Measurements from ENCODE around the gene C16orf89.

The C16orf89 gene

DNA sequence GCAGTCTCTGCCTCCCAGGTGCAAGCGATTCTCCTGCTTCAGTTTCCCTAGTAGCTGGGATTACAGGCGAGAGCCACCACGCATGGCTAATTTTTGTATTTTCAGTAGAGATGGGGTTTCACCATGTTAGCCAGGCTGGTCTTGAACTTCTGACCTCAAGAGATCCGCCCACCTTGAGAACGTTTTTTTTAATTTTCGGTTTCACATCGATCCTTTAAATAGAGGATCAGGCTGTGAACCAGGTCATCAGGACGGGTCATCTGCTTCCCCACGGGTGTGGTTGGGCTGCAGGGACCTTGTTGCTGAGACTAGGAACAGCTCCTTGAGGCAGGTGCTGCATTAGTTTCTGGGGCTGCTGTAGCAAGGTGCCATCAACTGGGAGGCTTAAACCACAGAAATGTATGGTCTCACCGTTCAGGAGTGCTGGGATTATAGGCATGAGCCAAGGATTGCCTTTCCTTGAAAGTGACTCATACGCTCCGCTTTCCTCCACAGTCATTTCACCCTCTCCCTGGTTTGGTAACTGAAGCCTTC, 24.1 kb downstream of the C16orf89 start:
- H3K4me3 ChIP-seq (ENCODE audit: extremely low read depth, insufficient read depth, low read length, poor library complexity, severe bottlenecking), result no peak overlapping the region
- peak overlapping the region; percentile 49 for H3K27ac ChIP-seq (ENCODE audit: low read depth, low read length, severe bottlenecking)
- H3K4me1 ChIP-seq (ENCODE audit: control insufficient read depth, insufficient read depth, low read length, poor library complexity, severe bottlenecking), result peaks cover 26% of the 10 kb centered on the region
- WGBS, 2 experiments (ENCODE audit: insufficient coverage in 2 of 2), result 87 to 88% methylated on average over 10 to 12 of the region's 12 CpGs
- H3K9me3 ChIP-seq (ENCODE audit: control insufficient read depth, low read length), result no peaks in the 10 kb centered on the region
- H3K36me3 ChIP-seq (ENCODE audit: control insufficient read depth, insufficient read depth, low read length), result no peaks in the 10 kb centered on the region

- 96 to 97% methylated on average over 4 to 5 of the region's 7 CpGs for WGBS, 2 experiments (ENCODE audit: insufficient coverage in 2 of 2)
- Histone ChIP-seq H3K27ac (ENCODE audit: low read depth, low read length, severe bottlenecking) (peak overlapping the region; percentile 10), H3K36me3 (ENCODE audit: control insufficient read depth, insufficient read depth, low read length) (no peaks in the 10 kb centered on the region), H3K9me3 (ENCODE audit: control insufficient read depth, low read length) (no peaks in the 10 kb centered on the region), H3K4me1 (ENCODE audit: control insufficient read depth, insufficient read depth, low read length, poor library complexity, severe bottlenecking) (peaks cover 26% of the 10 kb centered on the region), H3K4me3 (ENCODE audit: extremely low read depth, insufficient read depth, low read length, poor library complexity, severe bottlenecking) (no peak overlapping the region)
These were observed 25.3 kb downstream of the C16orf89 start for GRCh38 chr16:5040451-5040850.

GRCh38 chr16:5036228-5037156, 29.3 kb downstream of the C16orf89 start:
- Histone ChIP-seq H3K4me1 (ENCODE audit: control insufficient read depth, insufficient read depth, low read length, poor library complexity, severe bottlenecking) (peaks cover 18% of the 10 kb centered on the region), H3K4me3 (ENCODE audit: extremely low read depth, insufficient read depth, low read length, poor library complexity, severe bottlenecking) (no peak overlapping the region), H3K36me3 (ENCODE audit: control insufficient read depth, insufficient read depth, low read length) (no peaks in the 10 kb centered on the region), H3K27ac (ENCODE audit: low read depth, low read length, severe bottlenecking) (peak overlapping the region; percentile 65), H3K9me3 (ENCODE audit: control insufficient read depth, low read length) (no peaks in the 10 kb centered on the region)
- WGBS, 2 experiments (ENCODE audit: insufficient coverage in 2 of 2), result 63 to 75% methylated on average over 8 to 9 of the region's 12 CpGs

- H3K9me3 ChIP-seq (ENCODE audit: control insufficient read depth, low read length), result no peaks in the 10 kb centered on the region
- peaks cover 16% of the 10 kb centered on the region for H3K4me1 ChIP-seq (ENCODE audit: control insufficient read depth, insufficient read depth, low read length, poor library complexity, severe bottlenecking)
- WGBS, 2 experiments (ENCODE audit: insufficient coverage in 2 of 2), result 62 to 95% methylated on average over 1 of the region's 1 CpG
- no peak overlapping the region for H3K4me3 ChIP-seq (ENCODE audit: extremely low read depth, insufficient read depth, low read length, poor library complexity, severe bottlenecking)
- peak overlapping the region; percentile 65 for H3K27ac ChIP-seq (ENCODE audit: low read depth, low read length, severe bottlenecking)
- no peaks in the 10 kb centered on the region for H3K36me3 ChIP-seq (ENCODE audit: control insufficient read depth, insufficient read depth, low read length)
These were observed 29.9 kb downstream of the C16orf89 start for GRCh38 chr16:5035909-5036227.

GRCh38 chr16:5034167-5034523, 31.6 kb downstream of the C16orf89 start:
- Histone ChIP-seq H3K4me3 (ENCODE audit: extremely low read depth, insufficient read depth, low read length, poor library complexity, severe bottlenecking) (peak overlapping the region; percentile 78), H3K27ac (ENCODE audit: low read depth, low read length, severe bottlenecking) (peak overlapping the region; percentile 66), H3K36me3 (ENCODE audit: control insufficient read depth, insufficient read depth, low read length) (no peaks in the 10 kb centered on the region), H3K4me1 (ENCODE audit: control insufficient read depth, insufficient read depth, low read length, poor library complexity, severe bottlenecking) (peaks cover 8% of the 10 kb centered on the region), H3K9me3 (ENCODE audit: control insufficient read depth, low read length) (no peaks in the 10 kb centered on the region)
- 43 to 47% methylated on average over 2 of the region's 2 CpGs for WGBS, 2 experiments (ENCODE audit: insufficient coverage in 2 of 2)

DNA sequence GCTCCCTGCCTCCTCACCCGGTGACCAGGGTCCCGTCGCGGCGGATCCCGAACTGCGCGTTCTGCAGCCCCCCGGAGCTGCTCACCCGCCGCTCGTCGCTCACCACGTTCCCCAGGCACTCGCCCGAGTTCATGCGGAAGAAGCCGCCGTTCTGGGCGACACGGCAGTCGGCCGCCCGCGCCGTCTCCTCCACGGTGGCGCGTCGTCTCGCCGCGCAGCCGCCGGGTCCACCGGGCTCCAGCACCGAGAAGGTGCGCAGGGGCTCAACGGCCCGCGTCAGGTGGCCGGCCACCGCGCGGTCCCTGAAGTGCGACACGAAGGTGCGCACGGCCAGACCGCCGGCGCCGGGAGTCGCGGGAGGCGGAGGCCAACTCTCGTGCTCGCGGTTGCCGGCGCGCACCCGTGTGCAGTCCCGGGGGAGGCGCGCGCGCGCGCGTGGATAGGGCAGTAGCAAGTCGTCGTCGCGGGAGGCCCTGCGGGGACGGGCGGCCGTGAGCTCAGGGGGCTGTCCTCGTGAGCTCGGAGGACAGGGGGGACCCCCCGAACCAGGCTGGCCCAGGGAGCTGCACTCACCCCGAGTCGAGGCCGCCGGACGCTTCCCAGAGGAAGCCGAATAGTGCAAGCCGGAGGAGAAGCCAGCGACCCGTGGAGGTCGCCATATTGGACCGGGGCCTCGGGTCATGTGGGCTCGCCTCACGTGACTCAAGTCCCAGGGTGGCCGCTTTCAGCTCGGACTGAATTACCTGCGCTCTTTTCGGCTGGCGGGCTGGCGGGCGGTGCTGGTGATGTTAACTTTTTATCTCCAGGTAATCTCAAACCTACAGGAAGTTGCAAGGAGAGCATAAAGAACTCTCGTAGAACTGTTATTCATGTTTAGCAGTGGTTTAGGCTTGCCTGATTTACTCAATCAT, 32.2 kb downstream of the C16orf89 start, which contains the start of gene NAGPA:
Gene NAGPA (minus strand): TSS at position 680 of the 911 bp plus-strand sequence. CDS start 21 bp downstream, at position 659.
- 1% methylated on average over 72 to 89 of the region's 104 CpGs for WGBS, 2 experiments (ENCODE audit: insufficient coverage in 2 of 2)
- H3K9me3 ChIP-seq (ENCODE audit: control insufficient read depth, low read length), result no peaks in the 10 kb centered on the region
- H3K36me3 ChIP-seq (ENCODE audit: control insufficient read depth, insufficient read depth, low read length), result no peaks in the 10 kb centered on the region
- peak within 1 kb of the TSS; percentile 66 for H3K27ac ChIP-seq (ENCODE audit: low read depth, low read length, severe bottlenecking)
- H3K4me3 ChIP-seq (ENCODE audit: extremely low read depth, insufficient read depth, low read length, poor library complexity, severe bottlenecking), result peak within 1 kb of the TSS; percentile 78
- peaks cover 8% of the 10 kb centered on the region for H3K4me1 ChIP-seq (ENCODE audit: control insufficient read depth, insufficient read depth, low read length, poor library complexity, severe bottlenecking)

DNA sequence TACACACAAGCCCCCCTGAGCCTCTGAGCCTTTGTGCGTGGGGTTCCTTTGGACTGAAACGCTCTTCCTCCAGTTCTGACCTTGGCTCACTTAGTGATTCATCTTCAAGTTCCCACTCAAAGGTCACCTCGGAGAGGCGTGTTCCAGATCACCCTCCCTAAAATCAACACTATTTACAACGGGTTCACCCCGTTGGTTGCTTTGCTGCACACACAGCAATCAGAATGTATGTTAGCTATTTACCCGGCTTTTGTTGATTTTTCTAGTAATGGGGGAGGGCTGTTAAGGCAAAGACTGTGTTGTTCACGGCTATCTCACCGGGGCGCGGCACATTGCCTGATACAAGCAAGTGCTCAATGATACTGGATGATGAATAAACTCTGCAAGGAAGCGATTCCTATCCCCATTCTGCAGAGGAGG, 33.0 kb downstream of the C16orf89 start:
- no peaks in the 10 kb centered on the region for H3K9me3 ChIP-seq (ENCODE audit: control insufficient read depth, low read length)
- H3K36me3 ChIP-seq (ENCODE audit: control insufficient read depth, insufficient read depth, low read length), result peaks cover under 1% of the 10 kb centered on the region
- no peak overlapping the region for H3K27ac ChIP-seq (ENCODE audit: low read depth, low read length, severe bottlenecking)
- WGBS, 2 experiments (ENCODE audit: insufficient coverage in 2 of 2), result 60 to 69% methylated on average over 8 to 9 of the region's 12 CpGs
- H3K4me1 ChIP-seq (ENCODE audit: control insufficient read depth, insufficient read depth, low read length, poor library complexity, severe bottlenecking), result peaks cover 8% of the 10 kb centered on the region
- H3K4me3 ChIP-seq (ENCODE audit: extremely low read depth, insufficient read depth, low read length, poor library complexity, severe bottlenecking), result peak overlapping the region; percentile 78

- Histone ChIP-seq H3K9me3 (ENCODE audit: control insufficient read depth, low read length) (no peaks in the 10 kb centered on the region), H3K4me3 (ENCODE audit: extremely low read depth, insufficient read depth, low read length, poor library complexity, severe bottlenecking) (no peak overlapping the region), H3K27ac (ENCODE audit: low read depth, low read length, severe bottlenecking) (no peak overlapping the region), H3K36me3 (ENCODE audit: control insufficient read depth, insufficient read depth, low read length) (peaks cover 5% of the 10 kb centered on the region), H3K4me1 (ENCODE audit: control insufficient read depth, insufficient read depth, low read length, poor library complexity, severe bottlenecking) (peaks cover 8% of the 10 kb centered on the region)
- WGBS, 2 experiments (ENCODE audit: insufficient coverage in 2 of 2), result 85 to 92% methylated on average over 4 to 7 of the region's 7 CpGs
These were observed 34.2 kb downstream of the C16orf89 start for GRCh38 chr16:5031601-5032000.

GRCh38 chr16:5030251-5030870, 35.4 kb downstream of the C16orf89 start:
- Histone ChIP-seq H3K4me1 (ENCODE audit: control insufficient read depth, insufficient read depth, low read length, poor library complexity, severe bottlenecking) (peaks cover 8% of the 10 kb centered on the region), H3K9me3 (ENCODE audit: control insufficient read depth, low read length) (no peaks in the 10 kb centered on the region), H3K27ac (ENCODE audit: low read depth, low read length, severe bottlenecking) (no peak overlapping the region), H3K4me3 (ENCODE audit: extremely low read depth, insufficient read depth, low read length, poor library complexity, severe bottlenecking) (no peak overlapping the region), H3K36me3 (ENCODE audit: control insufficient read depth, insufficient read depth, low read length) (peaks cover 5% of the 10 kb centered on the region)
- whole genome bisulfite sequencing, 2 experiments (ENCODE audit: insufficient coverage in 2 of 2), result 90 to 94% methylated on average over 10 to 11 of the region's 12 CpGs

- WGBS, 2 experiments (ENCODE audit: insufficient coverage in 2 of 2), result 94 to 99% methylated on average over 9 to 18 of the region's 18 CpGs
- Histone ChIP-seq H3K4me3 (ENCODE audit: extremely low read depth, insufficient read depth, low read length, poor library complexity, severe bottlenecking) (no peak overlapping the region), H3K36me3 (ENCODE audit: control insufficient read depth, insufficient read depth, low read length) (peaks cover 5% of the 10 kb centered on the region), H3K27ac (ENCODE audit: low read depth, low read length, severe bottlenecking) (no peak overlapping the region), H3K9me3 (ENCODE audit: control insufficient read depth, low read length) (no peaks in the 10 kb centered on the region), H3K4me1 (ENCODE audit: control insufficient read depth, insufficient read depth, low read length, poor library complexity, severe bottlenecking) (peaks cover under 1% of the 10 kb centered on the region)
These were observed 36.7 kb downstream of the C16orf89 start for GRCh38 chr16:5028950-5029475.
